ENCODE data around the gene OR6C76.

- TF ChIP-seq CTCF (conservative IDR thresholded peaks at IDR 0.05; ENCODE audit: low read depth, low read length), result no peak
- TF ChIP-seq EZH2phosphoT487 (IDR thresholded peaks at IDR 0.05; ENCODE audit: borderline replicate concordance, low read length), result no peak
- no peak for TF ChIP-seq EZH2 (IDR thresholded peaks at IDR 0.05; ENCODE audit: low read length, unreplicated experiment)
These were observed 43.2 kb downstream of the OR6C76 start for GRCh38 chr12:55469291-55469690.
